HepG2 (cell line): Measurements from ENCODE around the gene TMEM221. TPM values are rescaled to one million over a fixed set of nuclear protein-coding genes. Genes with fewer than 3 reads are reported as not detected.

ENCODE experiments used
- MAZ ChIP-seq, 2 experiments: sonication (generic) in 1 of 2; formaldehyde crosslinking in 1 of 2; IDR thresholded peaks; 2 replicates each; pipeline versions ENCODE4 v1.5.0 to v1.6.1; 2012 to 2020; ENCODE audit warnings: low read depth in 2 of 2, mild to moderate bottlenecking in 2 of 2, borderline replicate concordance in 1 of 2, improper control_type of control experiment in 1 of 2, low read length in 1 of 2, missing genetic modification reagents in 1 of 2, moderate library complexity in 1 of 2
- MTF1 ChIP-seq: sonication (generic); formaldehyde crosslinking; IDR thresholded peaks from 2 replicates; pipeline ENCODE4 v1.5.0; 2020; ENCODE audit warnings: missing genetic modification reagents
- NONO ChIP-seq, 2 experiments: fragments of 450-650 bp in 1 of 2; sonication (generic) in 1 of 2; formaldehyde crosslinking in 1 of 2; IDR thresholded peaks in 1 of 2; conservative IDR thresholded peaks in 1 of 2; 2 replicates each; pipeline versions ENCODE4 v1.6.1 to v1.8.0; 2017 to 2022; ENCODE audit warnings: mild to moderate bottlenecking in 1 of 2, missing genetic modification reagents in 1 of 2, moderate library complexity in 1 of 2
- RFXAP ChIP-seq: sonication (generic); formaldehyde crosslinking; IDR thresholded peaks from 2 replicates; pipeline ENCODE4 v1.4.0; 2020; ENCODE audit warnings: missing genetic modification reagents, borderline replicate concordance
- SP1 ChIP-seq, 2 experiments: fragments of 450-650 bp in 1 of 2; sonication (generic) in 1 of 2; formaldehyde crosslinking in 1 of 2; IDR thresholded peaks; 2 replicates each; pipeline versions ENCODE4 v1.4.0 to v1.6.1; 2016 to 2020; ENCODE audit warnings: missing genetic modification reagents in 1 of 2
- SP4 ChIP-seq: sonication (generic); formaldehyde crosslinking; IDR thresholded peaks from 2 replicates; pipeline ENCODE4 v1.8.1; 2023; ENCODE audit warnings: mild to moderate bottlenecking, missing genetic modification reagents
- TCF7L2 ChIP-seq: IDR thresholded peaks from 2 replicates; pipeline ENCODE4 v1.6.1; 2011; ENCODE audit warnings: mild to moderate bottlenecking, low read depth, low read length, moderate library complexity
- YEATS4 ChIP-seq: sonication (generic); formaldehyde crosslinking; IDR thresholded peaks from 2 replicates; pipeline ENCODE4 v1.4.0; 2020; ENCODE audit warnings: missing genetic modification reagents, borderline replicate concordance
- ZBTB7A ChIP-seq: sonication (generic); formaldehyde crosslinking; IDR thresholded peaks from 2 replicates; pipeline ENCODE4 v1.8.0; 2022; ENCODE audit warnings: mild to moderate bottlenecking, missing genetic modification reagents
- ZFY ChIP-seq: sonication (generic); formaldehyde crosslinking; IDR thresholded peaks from 2 replicates; pipeline ENCODE4 v1.4.0; 2020; ENCODE audit warnings: missing genetic modification reagents
- ZNF710 ChIP-seq: sonication (generic); formaldehyde crosslinking; IDR thresholded peaks from 2 replicates; pipeline ENCODE4 v1.5.0; 2020; ENCODE audit warnings: mild to moderate bottlenecking, missing genetic modification reagents, borderline replicate concordance
- ZNF773 ChIP-seq: sonication (generic); formaldehyde crosslinking; IDR thresholded peaks from 2 replicates; pipeline ENCODE4 v1.4.0; 2020; ENCODE audit warnings: missing genetic modification reagents, borderline replicate concordance
- ZSCAN21 ChIP-seq: sonication (generic); formaldehyde crosslinking; IDR thresholded peaks from 2 replicates; pipeline ENCODE4 v1.8.0; 2022; ENCODE audit warnings: mild to moderate bottlenecking, missing genetic modification reagents, moderate library complexity, borderline replicate concordance
- polyA plus RNA-seq, 8 experiments: library from polyadenylated mRNA; depleted of rRNA in 3 of 8; stranded (reverse) in 7 of 8; unstranded in 1 of 8; fragments of >200 nt; fragmentation: Illumina TruSeq in 4 of 8; extraction: Trizol in 4 of 8; gene quantifications; 2 replicates each; pipeline versions ENCODE4 v1.2.1 to v1.2.3, GENCODE V29; 2011 to 2016; ENCODE audit warnings: low read depth in 4 of 8, missing spikeins in 1 of 8, mixed read lengths in 1 of 8; ENCODE audit not compliant: insufficient read depth in 1 of 8
- total RNA-seq, 5 experiments: library from RNA; depleted of rRNA; stranded (reverse); fragments of >200 nt; fragmentation: Illumina TruSeq; extraction: Trizol; gene quantifications; 2 replicates each; pipeline ENCODE4 v1.2.3, GENCODE V29; 2016; ENCODE audit warnings: low read depth in 1 of 5
- TF ChIP-seq, protein P1 (sequence below): sonication (generic); formaldehyde crosslinking; IDR thresholded peaks from 2 replicates; pipeline ENCODE4 v1.8.1; 2023; ENCODE audit warnings: mild to moderate bottlenecking, missing genetic modification reagents
- TF ChIP-seq, protein P2 (sequence below): sonication (generic); formaldehyde crosslinking; IDR thresholded peaks from 2 replicates; pipeline ENCODE4 v1.5.0; 2020; ENCODE audit warnings: mild to moderate bottlenecking, missing genetic modification reagents, borderline replicate concordance

TMEM221 gene
- total and polyA plus RNA-seq, 2 of the 13 experiments (the other 11 are each of a cell fraction or from before 2014, with no cell fraction given) = 0.33 to 0.77 TPM

- TF ChIP-seq, protein P1, sequence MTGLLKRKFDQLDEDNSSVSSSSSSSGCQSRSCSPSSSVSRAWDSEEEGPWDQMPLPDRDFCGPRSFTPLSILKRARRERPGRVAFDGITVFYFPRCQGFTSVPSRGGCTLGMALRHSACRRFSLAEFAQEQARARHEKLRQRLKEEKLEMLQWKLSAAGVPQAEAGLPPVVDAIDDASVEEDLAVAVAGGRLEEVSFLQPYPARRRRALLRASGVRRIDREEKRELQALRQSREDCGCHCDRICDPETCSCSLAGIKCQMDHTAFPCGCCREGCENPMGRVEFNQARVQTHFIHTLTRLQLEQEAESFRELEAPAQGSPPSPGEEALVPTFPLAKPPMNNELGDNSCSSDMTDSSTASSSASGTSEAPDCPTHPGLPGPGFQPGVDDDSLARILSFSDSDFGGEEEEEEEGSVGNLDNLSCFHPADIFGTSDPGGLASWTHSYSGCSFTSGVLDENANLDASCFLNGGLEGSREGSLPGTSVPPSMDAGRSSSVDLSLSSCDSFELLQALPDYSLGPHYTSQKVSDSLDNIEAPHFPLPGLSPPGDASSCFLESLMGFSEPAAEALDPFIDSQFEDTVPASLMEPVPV (CRISPR knock-in tag) = peak; percentile 59; the same call in 1 of the 2 replicates
- TF ChIP-seq MTF1 (CRISPR knock-in tag) (no peak), YEATS4 (peak; percentile 43; the same call in 1 of the 2 replicates), TCF7L2 (no peak), MAZ (IDR thresholded peaks at IDR 0.05; ENCODE audit: borderline replicate concordance, low read depth, low read length) (peak; percentile 51; the same call in 1 of the 2 replicates), MAZ (CRISPR knock-in tag; IDR thresholded peaks at IDR 0.05; ENCODE audit: low read depth) (no peak), RFXAP (CRISPR knock-in tag) (0 out of 2 replicates have a peak, but pooled peaks have one; percentile 48), ZBTB7A (CRISPR knock-in tag) (peak; percentile 50), ZSCAN21 (peak; percentile 40; the same call in 1 of the 2 replicates), ZNF773 (no peak), SP1 (IDR thresholded peaks at IDR 0.05) (no peak), SP1 (CRISPR knock-in tag; IDR thresholded peaks at IDR 0.05) (peak; percentile 48; the same call in 1 of the 2 replicates), ZNF710 (CRISPR knock-in tag) (no peak), NONO (IDR thresholded peaks at IDR 0.05) (no peak), NONO (CRISPR knock-in tag; conservative IDR thresholded peaks at IDR 0.05) (0 out of 2 replicates have a peak, but pooled peaks have one; percentile 25), ZFY (peak; percentile 50; the same call in 1 of the 2 replicates), SP4 (peak; percentile 35; the same call in 1 of the 2 replicates)
- TF ChIP-seq, protein P2, sequence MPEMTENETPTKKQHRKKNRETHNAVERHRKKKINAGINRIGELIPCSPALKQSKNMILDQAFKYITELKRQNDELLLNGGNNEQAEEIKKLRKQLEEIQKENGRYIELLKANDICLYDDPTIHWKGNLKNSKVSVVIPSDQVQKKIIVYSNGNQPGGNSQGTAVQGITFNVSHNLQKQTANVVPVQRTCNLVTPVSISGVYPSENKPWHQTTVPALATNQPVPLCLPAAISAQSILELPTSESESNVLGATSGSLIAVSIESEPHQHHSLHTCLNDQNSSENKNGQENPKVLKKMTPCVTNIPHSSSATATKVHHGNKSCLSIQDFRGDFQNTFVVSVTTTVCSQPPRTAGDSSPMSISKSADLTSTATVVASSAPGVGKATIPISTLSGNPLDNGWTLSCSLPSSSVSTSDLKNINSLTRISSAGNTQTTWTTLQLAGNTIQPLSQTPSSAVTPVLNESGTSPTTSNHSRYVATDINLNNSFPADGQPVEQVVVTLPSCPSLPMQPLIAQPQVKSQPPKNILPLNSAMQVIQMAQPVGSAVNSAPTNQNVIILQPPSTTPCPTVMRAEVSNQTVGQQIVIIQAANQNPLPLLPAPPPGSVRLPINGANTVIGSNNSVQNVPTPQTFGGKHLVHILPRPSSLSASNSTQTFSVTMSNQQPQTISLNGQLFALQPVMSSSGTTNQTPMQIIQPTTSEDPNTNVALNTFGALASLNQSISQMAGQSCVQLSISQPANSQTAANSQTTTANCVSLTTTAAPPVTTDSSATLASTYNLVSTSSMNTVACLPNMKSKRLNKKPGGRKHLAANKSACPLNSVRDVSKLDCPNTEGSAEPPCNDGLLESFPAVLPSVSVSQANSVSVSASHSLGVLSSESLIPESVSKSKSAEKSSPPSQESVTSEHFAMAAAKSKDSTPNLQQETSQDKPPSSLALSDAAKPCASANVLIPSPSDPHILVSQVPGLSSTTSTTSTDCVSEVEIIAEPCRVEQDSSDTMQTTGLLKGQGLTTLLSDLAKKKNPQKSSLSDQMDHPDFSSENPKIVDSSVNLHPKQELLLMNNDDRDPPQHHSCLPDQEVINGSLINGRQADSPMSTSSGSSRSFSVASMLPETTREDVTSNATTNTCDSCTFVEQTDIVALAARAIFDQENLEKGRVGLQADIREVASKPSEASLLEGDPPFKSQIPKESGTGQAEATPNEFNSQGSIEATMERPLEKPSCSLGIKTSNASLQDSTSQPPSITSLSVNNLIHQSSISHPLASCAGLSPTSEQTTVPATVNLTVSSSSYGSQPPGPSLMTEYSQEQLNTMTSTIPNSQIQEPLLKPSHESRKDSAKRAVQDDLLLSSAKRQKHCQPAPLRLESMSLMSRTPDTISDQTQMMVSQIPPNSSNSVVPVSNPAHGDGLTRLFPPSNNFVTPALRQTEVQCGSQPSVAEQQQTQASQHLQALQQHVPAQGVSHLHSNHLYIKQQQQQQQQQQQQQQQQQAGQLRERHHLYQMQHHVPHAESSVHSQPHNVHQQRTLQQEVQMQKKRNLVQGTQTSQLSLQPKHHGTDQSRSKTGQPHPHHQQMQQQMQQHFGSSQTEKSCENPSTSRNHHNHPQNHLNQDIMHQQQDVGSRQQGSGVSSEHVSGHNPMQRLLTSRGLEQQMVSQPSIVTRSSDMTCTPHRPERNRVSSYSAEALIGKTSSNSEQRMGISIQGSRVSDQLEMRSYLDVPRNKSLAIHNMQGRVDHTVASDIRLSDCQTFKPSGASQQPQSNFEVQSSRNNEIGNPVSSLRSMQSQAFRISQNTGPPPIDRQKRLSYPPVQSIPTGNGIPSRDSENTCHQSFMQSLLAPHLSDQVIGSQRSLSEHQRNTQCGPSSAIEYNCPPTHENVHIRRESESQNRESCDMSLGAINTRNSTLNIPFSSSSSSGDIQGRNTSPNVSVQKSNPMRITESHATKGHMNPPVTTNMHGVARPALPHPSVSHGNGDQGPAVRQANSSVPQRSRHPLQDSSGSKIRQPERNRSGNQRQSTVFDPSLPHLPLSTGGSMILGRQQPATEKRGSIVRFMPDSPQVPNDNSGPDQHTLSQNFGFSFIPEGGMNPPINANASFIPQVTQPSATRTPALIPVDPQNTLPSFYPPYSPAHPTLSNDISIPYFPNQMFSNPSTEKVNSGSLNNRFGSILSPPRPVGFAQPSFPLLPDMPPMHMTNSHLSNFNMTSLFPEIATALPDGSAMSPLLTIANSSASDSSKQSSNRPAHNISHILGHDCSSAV = no peak
These were observed 40.3 kb upstream of the TMEM221 start (continued) for GRCh38 chr19:17488593-17489391.
